Measurements from ENCODE around the gene JPH3. TPM values are rescaled to one million over a fixed set of nuclear protein-coding genes. Genes with fewer than 3 reads are reported as not detected.

JPH3 gene
- polyA plus RNA-seq, 1 donor (not counting 4 experiments of a cell fraction or from before 2014, with no cell fraction given), result not detected

GRCh38 chr16:87584975-87585374 lies 17.3 kb upstream of the JPH3 start:
- H3K27ac ChIP-seq (ENCODE audit: control insufficient read depth, insufficient read depth, low read length), result no peak overlapping the region
- TF ChIP-seq CTCF (optimal IDR thresholded peaks at IDR 0.05 in 1 of 3, IDR thresholded peaks at IDR 0.05 in 1 of 3, conservative IDR thresholded peaks at IDR 0.05 in 1 of 3; ENCODE audit: extremely low read depth in 1 of 3, insufficient read depth in 2 of 3, low read length in 3 of 3) (no peak), EZH2 (IDR thresholded peaks at IDR 0.05; ENCODE audit: low read length) (no peak)

DNA sequence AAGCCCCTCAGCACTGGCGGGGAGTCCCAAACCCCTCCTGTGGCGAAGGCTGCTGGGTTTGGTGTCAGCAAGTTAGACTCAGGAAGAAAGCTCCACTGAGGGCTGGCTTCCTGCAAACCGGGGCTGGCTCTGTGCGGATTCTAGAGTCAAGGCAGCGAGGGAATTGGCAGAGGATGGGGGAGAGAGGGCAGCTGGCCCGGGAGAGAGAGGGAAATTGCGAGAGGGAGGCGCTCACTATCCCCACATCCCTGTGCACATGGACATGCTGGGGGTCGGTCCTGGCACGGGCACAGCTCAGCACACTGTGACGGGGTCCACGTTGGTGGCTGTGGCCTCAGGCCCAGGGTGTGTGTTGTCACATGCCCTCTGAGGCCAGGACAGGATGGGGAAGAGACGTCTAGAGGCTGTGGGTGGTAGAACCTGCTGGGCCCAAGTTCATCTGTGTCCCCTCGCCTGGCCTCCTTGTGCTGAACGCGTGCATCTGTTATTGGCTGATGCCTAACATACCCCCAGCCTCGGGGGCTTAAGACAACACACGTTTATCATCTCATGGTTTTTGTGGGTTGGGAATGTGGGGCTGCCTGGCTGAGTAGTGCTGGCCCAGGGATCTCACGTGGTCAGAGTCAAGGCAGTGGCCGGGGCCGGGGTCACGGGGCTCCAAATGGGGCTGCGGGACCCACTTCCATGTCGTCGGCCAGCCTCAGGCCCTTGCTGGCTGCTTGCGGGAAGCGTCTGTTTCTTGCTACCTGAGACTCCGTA lies 16.7 kb upstream of the JPH3 start:
- H3K4me1 ChIP-seq (ENCODE audit: control insufficient read depth, extremely low read depth, insufficient read depth, low read length), result peaks cover 5% of the 10 kb centered on the region

More at GRCh38 chr16:87584975-87585374, 17.3 kb upstream of the JPH3 start:
- H3K4me2 ChIP-seq (ENCODE audit: control insufficient read depth, extremely low read depth, insufficient read depth, low read depth, low read length), result no peak overlapping the region
- H3K4me1 ChIP-seq (ENCODE audit: control insufficient read depth, extremely low read depth, insufficient read depth, low read length), result peaks cover 5% of the 10 kb centered on the region
- H3K9me1 ChIP-seq (ENCODE audit: control insufficient read depth, extremely low read depth, insufficient read depth, low read length), result no peaks in the 10 kb centered on the region
- DNase-seq (ENCODE audit: low read depth, low spot score), result no peak
- FAIRE-seq, result no peak
- no peaks in the 10 kb centered on the region for H3K36me3 ChIP-seq (ENCODE audit: control insufficient read depth in 2 of 2, extremely low read depth in 1 of 2, insufficient read depth in 2 of 2, low read length in 2 of 2)
- dilution Hi-C loops (cut with MboI; ENCODE audit: extremely low pct_ligation_motif_present, low sequenced_read_pairs), result no loop called here
- no peak overlapping the region for H2AFZ ChIP-seq (ENCODE audit: control insufficient read depth, low read length)
- no peaks in the 10 kb centered on the region for H3K9me3 ChIP-seq (ENCODE audit: control insufficient read depth, low read depth, low read length)
- no peaks in the 10 kb centered on the region for H3K79me2 ChIP-seq (ENCODE audit: control insufficient read depth, insufficient read depth, low read length)
- H3K27me3 ChIP-seq (ENCODE audit: control insufficient read depth, extremely low read depth, insufficient read depth, low read length), result peaks cover 47% of the 10 kb centered on the region
- H3K9ac ChIP-seq (ENCODE audit: control insufficient read depth, extremely low read depth, insufficient read depth, low read length), result no peak overlapping the region
- no peaks in the 10 kb centered on the region for H4K20me1 ChIP-seq (ENCODE audit: control insufficient read depth, extremely low read depth, insufficient read depth, low read length)
- no peak overlapping the region for H3K4me3 ChIP-seq (ENCODE audit: control insufficient read depth in 2 of 3, extremely low read depth in 1 of 3, insufficient read depth in 2 of 3, low read depth in 1 of 3, low read length in 3 of 3)

More for the DNA sequence above, 16.7 kb upstream of the JPH3 start:
- H3K79me2 ChIP-seq (ENCODE audit: control insufficient read depth, insufficient read depth, low read length), result no peaks in the 10 kb centered on the region
- no peak overlapping the region for H3K27ac ChIP-seq (ENCODE audit: control insufficient read depth, insufficient read depth, low read length)
- H3K27me3 ChIP-seq (ENCODE audit: control insufficient read depth, extremely low read depth, insufficient read depth, low read length), result peaks cover 52% of the 10 kb centered on the region
- FAIRE-seq (no peak), DNase-seq (ENCODE audit: low read depth, low spot score) (no peak)
- no peak overlapping the region for H2AFZ ChIP-seq (ENCODE audit: control insufficient read depth, low read length)
- H3K4me3 ChIP-seq (ENCODE audit: control insufficient read depth in 2 of 3, extremely low read depth in 1 of 3, insufficient read depth in 2 of 3, low read depth in 1 of 3, low read length in 3 of 3), result no peak overlapping the region
- no peaks in the 10 kb centered on the region for H3K9me1 ChIP-seq (ENCODE audit: control insufficient read depth, extremely low read depth, insufficient read depth, low read length)
- dilution Hi-C loops (cut with MboI; ENCODE audit: extremely low pct_ligation_motif_present, low sequenced_read_pairs), result no loop called here
- no peaks in the 10 kb centered on the region for H4K20me1 ChIP-seq (ENCODE audit: control insufficient read depth, extremely low read depth, insufficient read depth, low read length)
- H3K4me2 ChIP-seq (ENCODE audit: control insufficient read depth, extremely low read depth, insufficient read depth, low read depth, low read length), result no peak overlapping the region
- H3K36me3 ChIP-seq (ENCODE audit: control insufficient read depth in 2 of 2, extremely low read depth in 1 of 2, insufficient read depth in 2 of 2, low read length in 2 of 2), result no peaks in the 10 kb centered on the region
- no peak for TF ChIP-seq EZH2 (IDR thresholded peaks at IDR 0.05; ENCODE audit: low read length)
- TF ChIP-seq CTCF (optimal IDR thresholded peaks at IDR 0.05 in 1 of 3, IDR thresholded peaks at IDR 0.05 in 1 of 3, conservative IDR thresholded peaks at IDR 0.05 in 1 of 3; ENCODE audit: extremely low read depth in 1 of 3, insufficient read depth in 2 of 3, low read length in 3 of 3), result no peak
- H3K9me3 ChIP-seq (ENCODE audit: control insufficient read depth, low read depth, low read length), result no peaks in the 10 kb centered on the region
- no peak overlapping the region for H3K9ac ChIP-seq (ENCODE audit: control insufficient read depth, extremely low read depth, insufficient read depth, low read length)
